NCI-H345 (cell line): ENCODE results near the gene ZNF627.
"Not testable (repeated sequence)": the region's sequence is repeated elsewhere in the genome, so short reads cannot be mapped to it uniquely, and the experiment has no call there.

ENCODE experiments used
- DNase-seq: peaks from one replicate; lab custom pipeline; 2025; lab: John Stamatoyannopoulos, UW

Gene ZNF627

GRCh38 chr19:11574689-11575088 is 22.6 kb upstream of the ZNF627 start:
- no peak for DNase-seq

- no peak for DNase-seq
Observed at GRCh38 chr19:11576227-11576626, 21.1 kb upstream of the ZNF627 start.

DNA sequence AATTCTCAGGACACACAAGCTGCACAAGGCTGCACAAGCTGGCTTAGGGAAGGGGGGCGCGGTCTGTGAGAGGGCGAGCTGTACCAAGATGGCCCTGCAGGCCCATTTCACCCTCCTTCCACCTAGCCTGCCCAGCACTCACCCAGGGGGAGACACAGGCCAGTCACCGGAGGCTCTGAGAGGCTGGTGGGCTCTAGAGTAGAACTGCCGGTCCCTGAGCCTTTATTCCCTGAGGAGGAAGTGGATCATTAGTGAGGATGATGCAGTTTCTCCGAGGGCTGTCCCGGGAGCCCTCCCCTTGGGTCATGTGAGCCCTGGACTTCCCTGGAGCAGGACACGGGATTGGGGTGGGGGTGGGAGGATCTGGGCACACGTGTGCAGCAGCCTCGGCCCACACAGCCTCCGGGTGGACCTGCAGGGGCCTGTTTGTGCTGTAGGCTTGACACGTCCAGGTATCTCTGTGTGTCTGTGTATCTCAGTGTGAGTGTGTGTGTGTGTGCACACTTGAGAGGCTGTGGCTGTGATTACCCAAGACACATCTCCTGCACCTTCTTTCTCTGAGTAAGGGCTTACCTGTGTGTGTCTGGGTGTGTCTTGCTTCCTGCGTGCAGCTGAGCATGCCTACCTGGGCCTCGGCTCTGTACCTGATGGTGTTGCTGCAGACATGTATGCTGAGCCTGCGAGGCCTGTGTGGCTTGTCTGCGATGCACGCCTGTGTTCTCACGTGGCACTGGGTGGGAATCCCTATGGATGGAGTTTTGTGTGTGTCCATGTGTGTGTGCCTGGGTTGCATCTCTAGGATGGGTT is 19.6 kb upstream of the ZNF627 start, which contains the start of gene ACP5:
Gene ACP5 (minus strand): TSS at position 195 of the 807 bp plus-strand sequence. CDS start 328 bp downstream, outside the sequence.
- DNase-seq: no peak

DNA sequence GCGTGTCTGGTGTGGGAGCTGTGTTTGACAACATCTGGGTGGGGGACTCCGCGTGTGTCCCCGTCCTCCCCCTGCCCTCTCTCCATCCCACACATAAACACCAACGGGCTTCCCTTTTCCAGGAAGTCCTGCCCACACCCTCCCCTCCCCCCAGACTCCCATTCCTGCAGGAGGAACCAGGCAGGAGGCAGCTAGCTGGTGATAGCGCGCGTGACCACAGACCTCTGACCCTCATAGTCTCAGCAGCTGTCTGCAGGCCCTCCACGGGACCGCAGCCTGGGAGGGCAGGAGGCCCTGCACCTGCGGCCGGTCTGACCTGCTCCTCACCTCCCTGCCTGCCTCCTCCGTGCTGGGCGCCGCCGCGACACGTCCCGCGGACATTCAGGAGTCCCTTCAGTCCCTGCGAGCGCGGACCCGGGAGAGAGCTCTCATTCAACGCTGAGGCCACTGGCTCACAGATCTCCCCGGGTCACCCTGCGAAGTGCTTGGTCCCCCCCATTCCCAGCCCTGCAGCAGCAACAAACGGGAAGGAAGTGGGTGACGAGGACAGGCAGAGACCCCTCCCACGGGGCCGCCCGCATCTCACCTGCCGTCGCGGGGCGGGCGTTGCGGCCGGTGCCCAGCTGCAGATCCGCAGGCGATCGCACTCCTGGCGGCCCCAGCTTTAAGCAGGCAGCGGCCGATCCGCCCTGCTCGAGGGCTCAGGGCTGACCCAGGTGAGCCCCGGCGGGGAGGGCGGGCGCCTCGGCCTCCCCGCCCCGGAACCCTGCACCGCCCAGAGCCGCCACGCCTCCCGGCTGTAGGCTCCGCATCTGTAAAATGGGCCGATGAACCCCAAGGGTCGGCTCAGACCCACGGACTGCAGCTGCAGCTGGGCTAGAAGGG is 18.8 kb upstream of the ZNF627 start:
- DNase-seq: no peak

- no peak for DNase-seq
Observed at GRCh38 chr19:11580116-11580515, 17.2 kb upstream of the ZNF627 start.

DNA sequence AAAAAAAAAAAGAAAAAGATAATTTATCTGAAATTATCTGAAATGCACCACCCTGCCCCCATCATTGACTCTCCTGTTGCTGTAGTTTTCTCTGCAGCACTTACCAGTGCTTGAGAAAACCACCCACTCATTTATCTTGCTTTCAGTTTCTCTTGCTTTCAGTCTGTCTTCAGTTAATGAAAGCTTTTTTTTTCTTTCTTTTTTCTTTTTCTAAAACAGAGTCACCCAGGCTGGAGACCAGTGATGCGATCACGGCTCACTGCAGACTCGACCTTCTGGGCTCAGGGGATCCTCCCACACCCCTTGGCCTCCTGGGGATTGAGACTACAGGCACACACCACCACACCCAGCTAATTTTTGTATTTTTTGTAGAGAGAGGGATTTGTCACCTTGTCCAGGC is 15.5 kb upstream of the ZNF627 start:
- no peak for DNase-seq

DNA sequence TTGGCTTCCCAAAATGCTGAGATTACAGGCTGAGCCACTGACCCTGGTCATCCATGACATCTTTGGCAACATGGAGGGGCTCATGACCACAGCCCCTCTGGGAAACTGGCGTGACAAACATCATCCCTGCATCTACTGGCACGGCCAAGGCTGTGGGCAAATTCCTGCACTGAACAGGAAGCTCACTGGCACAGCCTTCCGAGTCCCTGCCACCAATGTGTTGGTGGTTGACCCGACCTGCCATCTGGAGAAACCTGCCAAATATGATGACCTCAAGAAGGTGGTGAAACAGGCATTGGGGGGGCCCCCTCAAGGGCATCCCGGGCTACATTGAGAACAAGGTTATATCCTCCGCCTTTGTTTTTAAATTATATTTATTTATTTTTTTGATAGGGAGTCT is 11.0 kb upstream of the ZNF627 start:
- DNase-seq: no peak

GRCh38 chr19:11587302-11587974 is 9.8 kb upstream of the ZNF627 start:
- peak; percentile 53 for DNase-seq

- no peak for DNase-seq
Observed at GRCh38 chr19:11587975-11588631, 9.2 kb upstream of the ZNF627 start.

- no peak for DNase-seq
Observed at GRCh38 chr19:11594084-11594483, 3.2 kb upstream of the ZNF627 start.

DNA sequence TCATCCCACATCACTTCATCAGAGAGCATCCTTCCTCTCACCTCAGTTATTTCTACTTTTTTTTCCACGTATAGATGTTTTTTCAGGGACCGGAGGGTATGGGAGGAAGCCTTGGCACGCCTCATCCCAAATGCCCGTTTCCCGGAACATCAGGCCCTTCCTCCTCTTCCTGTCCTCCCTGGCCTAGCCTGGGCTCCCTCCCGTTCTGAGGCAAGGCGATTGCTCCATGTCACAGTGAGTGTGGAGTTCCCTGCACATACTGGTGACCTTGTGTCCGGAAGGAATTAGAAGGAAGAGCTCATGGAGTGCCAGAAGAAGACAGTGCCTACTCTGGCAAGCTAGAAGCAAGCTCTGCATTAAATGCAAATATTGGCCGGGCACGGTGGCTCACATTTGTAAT is 1.1 kb upstream of the ZNF627 start:
- DNase-seq: no peak

DNA sequence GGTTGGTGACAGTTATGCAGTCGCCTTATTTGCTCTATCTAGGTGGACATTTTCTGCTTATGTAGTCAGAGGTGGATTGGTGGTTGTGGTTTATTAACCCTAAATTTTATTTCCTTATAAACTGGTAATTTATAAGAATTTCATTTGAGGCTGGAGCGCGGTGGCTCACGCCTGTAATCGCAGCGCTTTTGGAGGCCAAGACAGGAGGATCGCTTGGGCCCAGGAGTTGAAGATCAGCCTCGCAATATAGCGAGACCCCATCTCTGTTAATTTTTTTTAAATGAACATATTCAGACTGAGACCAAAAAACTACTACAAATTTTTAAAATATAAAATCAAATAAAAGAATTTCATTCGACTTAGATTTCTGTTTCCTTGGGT is 810 bp downstream of the ZNF627 start:
- DNase-seq: no peak

- DNase-seq: no peak
Observed at GRCh38 chr19:11598746-11599145, 1.5 kb downstream of the ZNF627 start.

GRCh38 chr19:11599704-11600103 is 2.4 kb downstream of the ZNF627 start:
- not testable (repeated sequence) for DNase-seq

DNA sequence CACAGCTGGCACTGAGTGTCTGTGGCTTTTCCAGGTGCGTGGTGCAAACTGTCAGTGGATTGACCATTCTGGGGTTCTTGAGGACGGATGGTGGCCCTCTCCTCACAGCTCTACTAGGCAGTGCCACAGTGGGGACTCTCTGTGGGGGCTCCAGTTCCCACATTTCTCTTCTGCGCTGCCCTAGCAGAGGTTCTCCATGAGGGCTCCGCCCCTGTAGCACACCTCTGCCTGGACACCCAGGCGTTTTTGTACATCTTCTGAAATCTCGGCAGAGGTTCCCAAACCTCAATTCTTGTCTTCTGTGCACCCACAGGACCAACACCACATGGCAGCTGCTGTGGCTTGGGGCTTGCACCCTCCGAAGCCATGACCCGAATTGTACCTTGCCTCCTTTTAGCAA is 9.2 kb downstream of the ZNF627 start:
- DNase-seq: no peak

DNA sequence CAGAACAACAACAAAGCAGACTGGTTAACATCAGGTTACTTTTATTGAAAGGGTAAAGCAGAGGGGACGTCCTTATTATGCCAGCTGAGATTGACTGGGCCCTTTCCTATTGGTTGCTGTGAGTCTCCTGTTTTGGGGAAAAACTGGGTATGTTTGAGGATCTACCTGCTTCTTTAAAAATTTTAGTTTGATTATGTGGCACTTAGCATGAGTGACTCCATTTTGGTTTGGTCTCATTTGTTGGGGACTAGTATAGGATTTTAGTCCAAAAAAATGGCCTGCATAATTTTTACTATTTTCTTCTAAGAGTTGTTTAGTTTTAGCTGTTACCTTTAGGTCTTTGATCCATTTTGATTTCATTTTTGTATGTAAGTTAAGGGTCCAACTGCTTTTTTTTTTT is 14.4 kb downstream of the ZNF627 start:
- no peak for DNase-seq

DNA sequence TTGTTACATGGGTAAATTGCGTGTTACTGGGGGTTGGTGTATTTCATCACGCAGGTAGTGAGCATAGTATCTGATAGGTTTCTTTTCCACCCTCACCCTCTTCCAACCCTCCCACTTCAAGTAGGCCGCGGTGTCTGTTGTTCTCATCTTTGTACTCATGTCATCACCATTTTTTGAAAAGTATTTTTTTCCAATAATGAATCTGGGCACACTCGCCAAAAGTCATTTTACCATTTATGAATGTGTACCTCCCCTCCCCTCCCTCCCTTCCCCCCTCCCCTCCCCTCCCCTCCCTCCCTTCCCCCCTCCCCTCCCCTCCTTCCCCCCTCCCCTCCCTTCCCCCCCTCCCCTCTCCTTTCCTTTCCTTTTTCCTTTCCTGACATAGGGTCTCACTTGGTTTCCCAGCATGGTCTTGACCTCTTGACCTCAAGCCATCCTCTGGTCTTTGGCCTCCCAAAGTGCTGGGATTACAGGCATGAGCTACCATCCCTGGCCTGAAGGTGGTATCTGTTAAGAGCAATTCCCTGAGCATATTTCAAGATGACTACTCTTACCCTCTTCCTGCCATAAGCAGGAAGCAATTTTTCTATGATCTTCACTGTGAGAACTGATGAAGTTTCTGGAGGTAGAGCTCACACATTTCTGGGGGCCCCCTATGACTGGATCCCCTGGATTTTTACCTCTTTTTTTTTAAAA is 15.7 kb downstream of the ZNF627 start:
- no peak for DNase-seq

DNA sequence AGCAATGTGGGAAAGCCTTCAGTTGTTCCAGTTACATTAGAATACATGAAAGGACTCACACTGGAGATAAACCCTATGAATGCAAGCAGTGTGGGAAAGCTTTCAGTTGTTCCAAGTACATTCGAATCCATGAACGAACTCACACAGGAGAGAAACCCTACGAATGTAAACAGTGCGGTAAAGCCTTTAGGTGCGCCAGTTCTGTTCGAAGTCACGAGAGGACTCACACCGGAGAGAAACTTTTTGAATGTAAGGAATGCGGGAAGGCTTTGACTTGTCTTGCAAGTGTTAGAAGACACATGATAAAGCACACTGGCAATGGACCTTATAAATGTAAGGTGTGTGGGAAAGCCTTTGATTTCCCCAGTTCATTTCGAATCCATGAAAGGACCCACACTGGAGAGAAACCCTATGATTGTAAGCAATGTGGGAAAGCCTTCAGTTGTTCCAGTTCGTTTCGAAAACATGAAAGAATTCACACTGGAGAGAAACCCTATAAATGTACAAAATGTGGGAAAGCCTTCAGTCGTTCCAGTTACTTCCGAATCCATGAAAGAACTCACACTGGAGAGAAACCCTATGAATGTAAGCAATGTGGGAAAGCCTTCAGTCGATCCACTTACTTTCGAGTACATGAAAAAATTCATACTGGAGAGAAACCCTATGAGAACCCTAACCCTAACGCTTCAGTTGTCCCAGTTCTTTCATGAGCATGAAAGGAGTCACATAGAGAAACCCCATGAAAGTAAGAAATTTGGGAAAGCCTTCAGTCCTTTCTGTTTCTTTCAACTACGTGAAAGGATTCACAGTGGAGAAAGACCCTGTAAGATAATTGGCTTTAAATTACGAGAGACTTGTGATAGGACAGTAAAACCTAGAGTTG is 20.1 kb downstream of the ZNF627 start:
- DNase-seq: no peak

DNA sequence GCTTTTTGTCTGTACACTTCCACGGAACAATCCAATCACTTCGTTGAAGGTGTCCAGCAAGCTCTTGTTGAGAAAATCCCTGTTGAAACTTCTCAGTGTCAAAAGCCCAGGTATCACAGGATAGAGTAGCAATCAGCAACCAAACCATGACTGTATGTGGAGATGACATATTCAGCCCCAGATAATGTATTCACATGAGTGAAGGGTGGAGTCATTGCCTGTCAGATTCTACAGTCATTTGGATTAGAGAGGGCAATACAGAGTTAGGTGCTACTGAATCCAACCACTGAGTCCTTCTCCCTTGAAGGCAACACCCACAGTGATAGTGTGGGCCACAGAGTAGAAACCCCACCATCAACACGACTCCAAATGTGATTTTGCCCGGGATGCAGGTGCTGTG is 23.3 kb downstream of the ZNF627 start:
- no peak for DNase-seq

DNA sequence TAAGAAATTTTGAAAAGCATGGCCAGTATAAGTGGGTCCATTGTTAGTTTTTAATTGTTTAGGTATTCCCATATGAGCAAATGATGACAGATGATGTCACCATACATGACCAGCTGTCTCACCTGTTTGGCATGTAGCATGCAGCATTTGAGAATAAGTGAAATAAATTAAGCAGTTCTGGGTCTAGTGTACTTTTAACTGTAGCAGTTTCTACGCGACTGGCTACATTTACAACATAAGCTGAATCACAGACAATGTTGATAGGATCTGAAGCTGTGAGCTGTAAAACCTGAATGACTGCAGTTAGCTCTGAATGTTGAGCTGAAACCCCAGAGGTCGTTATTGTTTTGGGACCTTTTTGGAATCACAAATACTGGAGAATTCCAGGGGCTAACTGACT is 25.1 kb downstream of the ZNF627 start:
- DNase-seq: not testable (repeated sequence)
